A549 treated with AZD9567 at 1 μM for 4 hours (cell line): Measurements from ENCODE around the gene CNPY1. TPM values are rescaled to one million over a fixed set of nuclear protein-coding genes. Genes with fewer than 3 reads are reported as not detected.

Experiments
- total RNA-seq: library from RNA; stranded (reverse); fragments of 200-300 nt; extraction: Qiagen RNA extraction; gene quantifications from 5 replicates; pipeline ENCODE4 v1.2.3, GENCODE V29; 2022; ENCODE audit not compliant: insufficient read depth

CNPY1 gene
- total RNA-seq = not detected in 5 replicates

DNA sequence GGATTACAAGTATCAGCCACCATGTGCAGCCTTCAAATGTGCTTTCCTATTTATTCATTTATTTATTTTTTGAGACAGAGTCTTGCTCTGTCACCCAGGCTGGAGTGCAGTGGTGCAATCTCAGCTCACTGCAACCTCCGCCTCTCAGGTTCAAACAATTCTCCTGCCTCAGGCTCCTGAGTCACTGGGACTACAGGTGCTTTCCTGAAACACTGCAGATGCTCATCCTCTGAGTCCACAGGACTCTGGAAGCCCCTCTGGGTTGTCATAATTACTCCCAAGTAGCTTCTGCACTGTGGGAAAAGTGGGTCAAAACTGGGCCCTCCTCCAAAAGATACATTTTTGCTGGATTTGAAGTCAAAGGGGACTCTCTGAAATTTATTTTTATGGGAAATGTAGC lies at the start of gene CNPY1:
Gene CNPY1 (minus strand): TSS at position 111 of the 400 bp plus-strand sequence. CDS start 630 bp downstream, outside the sequence.

DNA sequence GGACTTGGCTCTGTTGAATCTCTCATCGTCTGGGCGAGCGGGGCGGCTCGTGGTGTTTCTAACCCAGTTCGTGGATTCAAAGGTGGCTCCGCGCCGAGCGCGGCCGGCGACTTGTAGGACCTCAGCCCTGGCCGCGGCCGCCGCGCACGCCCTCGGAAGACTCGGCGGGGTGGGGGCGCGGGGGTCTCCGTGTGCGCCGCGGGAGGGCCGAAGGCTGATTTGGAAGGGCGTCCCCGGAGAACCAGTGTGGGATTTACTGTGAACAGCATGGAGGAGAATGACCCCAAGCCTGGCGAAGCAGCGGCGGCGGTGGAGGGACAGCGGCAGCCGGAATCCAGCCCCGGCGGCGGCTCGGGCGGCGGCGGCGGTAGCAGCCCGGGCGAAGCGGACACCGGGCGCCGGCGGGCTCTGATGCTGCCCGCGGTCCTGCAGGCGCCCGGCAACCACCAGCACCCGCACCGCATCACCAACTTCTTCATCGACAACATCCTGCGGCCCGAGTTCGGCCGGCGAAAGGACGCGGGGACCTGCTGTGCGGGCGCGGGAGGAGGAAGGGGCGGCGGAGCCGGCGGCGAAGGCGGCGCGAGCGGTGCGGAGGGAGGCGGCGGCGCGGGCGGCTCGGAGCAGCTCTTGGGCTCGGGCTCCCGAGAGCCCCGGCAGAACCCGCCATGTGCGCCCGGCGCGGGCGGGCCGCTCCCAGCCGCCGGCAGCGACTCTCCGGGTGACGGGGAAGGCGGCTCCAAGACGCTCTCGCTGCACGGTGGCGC lies 88.1 kb downstream of the CNPY1 start, which contains the start of gene EN2:
Gene EN2 (plus strand): TSS at position 19 of the 767 bp plus-strand sequence. CDS start 249 bp downstream, at position 268.

Other genes with a start within 250 kb of the CNPY1 start
- gene INSIG1, start 248.7 kb downstream of the CNPY1 start, total RNA-seq = 8.4 to 18.1 TPM (median 15.3 TPM) in 5 replicates
- gene EN2, start 88.4 kb downstream of the CNPY1 start, total RNA-seq = 0.67 to 0.77 TPM (median 0.73 TPM) in 5 replicates
- gene RBM33, start 98.1 kb upstream of the CNPY1 start, total RNA-seq = 23.4 to 27.9 TPM (median 24.9 TPM) in 5 replicates